HG03196 (cell line): ENCODE results near the gene BRF1.

Experiments
- ATAC-seq: cut with Tn5 transposase; IDR thresholded peaks from one replicate; pipeline ENCODE4 v1.9.1; 2021; ENCODE audit not compliant: unreplicated experiment

BRF1 gene

GRCh38 chr14:105200074-105200473 lies 100.7 kb downstream of the BRF1 start:
- no peak for ATAC-seq

- no peak for ATAC-seq
Observed at GRCh38 chr14:105199093-105199492, 101.7 kb downstream of the BRF1 start.

- no peak for ATAC-seq
Observed at GRCh38 chr14:105198588-105198987, 102.2 kb downstream of the BRF1 start.

- ATAC-seq, result no peak
Observed at GRCh38 chr14:105197211-105197641, 103.6 kb downstream of the BRF1 start.

GRCh38 chr14:105196265-105196960 lies 104.4 kb downstream of the BRF1 start:
- no peak for ATAC-seq

GRCh38 chr14:105195522-105196264 lies 105.1 kb downstream of the BRF1 start:
- no peak for ATAC-seq

GRCh38 chr14:105195051-105195450 lies 105.8 kb downstream of the BRF1 start:
- ATAC-seq, result no peak

GRCh38 chr14:105193916-105194782 lies 106.7 kb downstream of the BRF1 start:
- ATAC-seq, result no peak

GRCh38 chr14:105192866-105193731 lies 107.7 kb downstream of the BRF1 start:
- no peak for ATAC-seq

GRCh38 chr14:105187935-105188524 lies 112.8 kb downstream of the BRF1 start:
- ATAC-seq, result no peak

- no peak for ATAC-seq
Observed at GRCh38 chr14:105187116-105187515, 113.7 kb downstream of the BRF1 start.

- ATAC-seq, result no peak
Observed at GRCh38 chr14:105185973-105186372, 114.8 kb downstream of the BRF1 start.

- ATAC-seq, result no peak
Observed at GRCh38 chr14:105185001-105185400, 115.8 kb downstream of the BRF1 start.

- no peak for ATAC-seq
Observed at GRCh38 chr14:105184461-105184860, 116.3 kb downstream of the BRF1 start.

GRCh38 chr14:105182296-105183020 lies 118.3 kb downstream of the BRF1 start:
- no peak for ATAC-seq

GRCh38 chr14:105181549-105182295 lies 119.1 kb downstream of the BRF1 start:
- ATAC-seq, result no peak

GRCh38 chr14:105180592-105181548 lies 119.9 kb downstream of the BRF1 start, which contains the start of gene NUDT14:
NUDT14 (minus strand) TSS chr14:105181312; CDS start chr14:105181209, 103 bp downstream.
- ATAC-seq, result peak; percentile 44

- no peak for ATAC-seq
Observed at GRCh38 chr14:105179191-105179590, 121.6 kb downstream of the BRF1 start.
